GM23338 (cell line): ENCODE data around the gene PDE5A. TPM values are rescaled to one million over a fixed set of nuclear protein-coding genes. Genes with fewer than 3 reads are reported as not detected.
A peak's percentile ranks its signal among the peaks of the same experiment; 100 is the strongest.

ENCODE experiments used
- ATAC-seq: fragments of 200-7000 bp; cut with Tn5 transposase; 3 replicates; pipeline ENCODE4 v1.9.1; 2020
- DNase-seq: peaks from one replicate; pipeline ENCODE4 v3.0.0-alpha.2; 2015; ENCODE audit warnings: low spot score
- H2AFZ ChIP-seq: fragments of 200-600 bp; sonication (generic); 2 replicates; pipeline ENCODE4 v1.8.0; 2016; ENCODE audit warnings: antibody characterized with exemption, mild to moderate bottlenecking, moderate library complexity
- H3F3A ChIP-seq: fragments of 200-600 bp; sonication (generic); replicated peaks from 2 replicates; pipeline ENCODE4 v1.8.0; 2017; ENCODE audit warnings: antibody characterized with exemption, mixed run types, low read depth
- H3K27ac ChIP-seq: fragments of 200-600 bp; sonication (generic); 2 replicates; pipeline ENCODE4 v1.6.1; 2016; ENCODE audit warnings: low read depth
- H3K27me3 ChIP-seq: fragments of 200-600 bp; sonication (generic); 2 replicates; pipeline ENCODE4 v1.8.0; 2016; ENCODE audit warnings: mild to moderate bottlenecking, mixed run types, moderate library complexity; ENCODE audit not compliant: insufficient read depth
- H3K36me3 ChIP-seq: fragments of 200-600 bp; sonication (generic); 2 replicates; pipeline ENCODE4 v1.8.0; 2016; ENCODE audit warnings: mild to moderate bottlenecking; ENCODE audit not compliant: insufficient read depth
- H3K4me1 ChIP-seq: fragments of 200-600 bp; sonication (generic); 2 replicates; pipeline ENCODE4 v1.8.0; 2016; ENCODE audit warnings: mild to moderate bottlenecking, moderate library complexity; ENCODE audit not compliant: insufficient read depth
- H3K4me2 ChIP-seq: fragments of 200-600 bp; sonication (generic); 2 replicates; pipeline ENCODE4 v1.7.1; 2017; ENCODE audit warnings: mixed run types
- H3K4me3 ChIP-seq: fragments of 200-600 bp; sonication (generic); 2 replicates; pipeline ENCODE4 v1.6.1; 2016; ENCODE audit warnings: mixed run types
- H3K79me2 ChIP-seq: fragments of 200-600 bp; sonication (generic); replicated peaks from 2 replicates; pipeline ENCODE4 v1.8.0; 2017; ENCODE audit warnings: mild to moderate bottlenecking; ENCODE audit not compliant: insufficient read depth
- H3K9me2 ChIP-seq: fragments of 200-600 bp; sonication (generic); 2 replicates; pipeline ENCODE4 v1.8.0; 2017; ENCODE audit not compliant: insufficient read depth
- H4K20me1 ChIP-seq: fragments of 200-600 bp; sonication (generic); replicated peaks from 2 replicates; pipeline ENCODE4 v1.8.0; 2017; ENCODE audit warnings: mild to moderate bottlenecking; ENCODE audit not compliant: insufficient read depth
- H3K27ac Mint-ChIP-seq: 2 replicates; pipeline ENCODE4 v1.8.0; 2020; ENCODE audit warnings: inconsistent platforms, mild to moderate bottlenecking, moderate library complexity, mixed read lengths
- H3K27me3 Mint-ChIP-seq: 3 replicates; pipeline ENCODE4 v1.8.0; 2022; ENCODE audit warnings: low read depth, mild to moderate bottlenecking, moderate library complexity, mixed read lengths, inconsistent platforms; ENCODE audit not compliant: insufficient read depth, poor library complexity
- H3K36me3 Mint-ChIP-seq: 3 replicates; pipeline ENCODE4 v1.8.0; 2021; ENCODE audit warnings: low read depth, mild to moderate bottlenecking, inconsistent platforms, moderate library complexity, mixed read lengths
- H3K4me1 Mint-ChIP-seq: 3 replicates; pipeline ENCODE4 v1.8.0; 2020; ENCODE audit warnings: mild to moderate bottlenecking, inconsistent platforms, mixed read lengths
- H3K4me3 Mint-ChIP-seq: 3 replicates; pipeline ENCODE4 v1.8.0; 2021; ENCODE audit warnings: moderate library complexity, mild to moderate bottlenecking, inconsistent platforms, mixed read lengths
- H3K9me3 Mint-ChIP-seq: 3 replicates; pipeline ENCODE4 v1.8.0; 2020; ENCODE audit warnings: moderate library complexity, mild to moderate bottlenecking, inconsistent platforms, mixed read lengths
- CREB1 ChIP-seq: fragments of 250-450 bp; sonication (Bioruptor Pico); IDR thresholded peaks from 2 replicates; pipeline ENCODE4 v1.5.0; 2020; ENCODE audit warnings: low read depth, mild to moderate bottlenecking, moderate library complexity
- CTCF ChIP-seq, 2 experiments: fragments of 200-600 bp in 1 of 2; sonication (generic) in 1 of 2; conservative IDR thresholded peaks; 2 replicates each; pipeline versions ENCODE4 v1.5.1 to v1.6.1; 2016 to 2017; ENCODE audit warnings: antibody characterized with exemption in 2 of 2, low read depth in 2 of 2, mild to moderate bottlenecking in 2 of 2, moderate library complexity in 1 of 2
- ETS1 ChIP-seq: IDR thresholded peaks from 2 replicates; pipeline ENCODE4 v1.6.1; 2016; ENCODE audit warnings: antibody characterized with exemption
- EZH2 ChIP-seq: fragments of 200-600 bp; sonication (generic); IDR thresholded peaks from one replicate; pipeline ENCODE4 v1.8.0; 2017; ENCODE audit warnings: antibody characterized with exemption, mild to moderate bottlenecking, low read depth; ENCODE audit not compliant: unreplicated experiment
- EZH2phosphoT487 ChIP-seq: fragments of 200-600 bp; sonication (generic); IDR thresholded peaks from one replicate; pipeline ENCODE4 v1.8.1; 2018; ENCODE audit warnings: antibody characterized with exemption; ENCODE audit not compliant: unreplicated experiment
- NANOG ChIP-seq: IDR thresholded peaks from 2 replicates; pipeline ENCODE4 v1.6.1; 2016; ENCODE audit warnings: antibody characterized with exemption, borderline replicate concordance
- POLR2AphosphoS5 ChIP-seq: IDR thresholded peaks from 2 replicates; pipeline ENCODE4 v1.6.1; 2016; ENCODE audit warnings: antibody characterized with exemption, low read depth
- ZNF114 ChIP-seq: fragments of 250-450 bp; sonication (Bioruptor Pico); IDR thresholded peaks from 2 replicates; pipeline ENCODE4 v1.5.0; 2020; ENCODE audit warnings: mild to moderate bottlenecking, moderate library complexity
- ZNF331 ChIP-seq: fragments of 250-450 bp; sonication (Bioruptor Pico); IDR thresholded peaks from 2 replicates; pipeline ENCODE4 v1.5.0; 2020; ENCODE audit warnings: low read depth, mild to moderate bottlenecking, moderate library complexity
- polyA plus RNA-seq: library from polyadenylated mRNA; unstranded; fragments of >200 nt; fragmentation: Nextera tagmentation; extraction: Ambion mirVana; gene quantifications from 2 replicates; pipeline ENCODE4 v1.2.1, GENCODE V29; 2016
- total RNA-seq: library from RNA; depleted of rRNA; stranded (reverse); fragments of >200 nt; shearing (Covaris generic); gene quantifications from 2 replicates; pipeline ENCODE4 v1.2.3, GENCODE V29; 2014
- TF ChIP-seq, protein P1 (sequence below): IDR thresholded peaks from one replicate; pipeline ENCODE4 v1.6.1; 2018; ENCODE audit warnings: antibody characterized with exemption; ENCODE audit not compliant: unreplicated experiment
- TF ChIP-seq, protein P2 (sequence below): fragments of 250-450 bp; sonication (Bioruptor Pico); IDR thresholded peaks from 2 replicates; pipeline ENCODE4 v1.5.0; 2020; ENCODE audit warnings: mild to moderate bottlenecking, moderate library complexity

Gene PDE5A
- total and polyA plus RNA-seq, 2 experiments from 2014 or later, result 15.0 to 22.6 TPM

GRCh38 chr4:119593698-119594097 is 34.9 kb downstream of the PDE5A start (continued):
- TF ChIP-seq CREB1 (CRISPR knock-in tag) (no peak), NANOG (no peak), ETS1 (no peak), ZNF331 (CRISPR knock-in tag) (no peak), EZH2phosphoT487 (no peak)

GRCh38 chr4:119592830-119593229 is 35.8 kb downstream of the PDE5A start:
- Histone ChIP-seq H3K4me2 (no peak overlapping the region), H3K9me2 (no peaks in the 10 kb centered on the region), H3F3A (no peaks in the 10 kb centered on the region), H3K4me1 (peaks cover 33% of the 10 kb centered on the region), H3K4me3 (no peak overlapping the region), H4K20me1 (no peaks in the 10 kb centered on the region), H3K79me2 (peaks cover 5% of the 10 kb centered on the region), H3K36me3 (no peaks in the 10 kb centered on the region), H3K27me3 (no peaks in the 10 kb centered on the region), H3K27ac (no peak overlapping the region), H2AFZ (no peak overlapping the region)
- Mint-ChIP-seq H3K27me3 (no peaks in the 10 kb centered on the region), H3K36me3 (no peaks in the 10 kb centered on the region; the same call in 2 of the 3 replicates), H3K9me3 (no peaks in the 10 kb centered on the region), H3K4me3 (no peak overlapping the region), H3K27ac (peak overlapping the region; percentile 38; the same call in 1 of the 2 replicates), H3K4me1 (peaks cover 35% of the 10 kb centered on the region)
- no peak for ATAC-seq
- no peak for DNase-seq
- no peak for TF ChIP-seq EZH2phosphoT487
- TF ChIP-seq ETS1, result no peak
- TF ChIP-seq ZNF114 (CRISPR knock-in tag), result no peak
- TF ChIP-seq CTCF (conservative IDR thresholded peaks at IDR 0.05; ENCODE audit: low read depth in 2 of 2), result no peak
- TF ChIP-seq ZNF331 (CRISPR knock-in tag), result no peak
- TF ChIP-seq, protein P1, sequence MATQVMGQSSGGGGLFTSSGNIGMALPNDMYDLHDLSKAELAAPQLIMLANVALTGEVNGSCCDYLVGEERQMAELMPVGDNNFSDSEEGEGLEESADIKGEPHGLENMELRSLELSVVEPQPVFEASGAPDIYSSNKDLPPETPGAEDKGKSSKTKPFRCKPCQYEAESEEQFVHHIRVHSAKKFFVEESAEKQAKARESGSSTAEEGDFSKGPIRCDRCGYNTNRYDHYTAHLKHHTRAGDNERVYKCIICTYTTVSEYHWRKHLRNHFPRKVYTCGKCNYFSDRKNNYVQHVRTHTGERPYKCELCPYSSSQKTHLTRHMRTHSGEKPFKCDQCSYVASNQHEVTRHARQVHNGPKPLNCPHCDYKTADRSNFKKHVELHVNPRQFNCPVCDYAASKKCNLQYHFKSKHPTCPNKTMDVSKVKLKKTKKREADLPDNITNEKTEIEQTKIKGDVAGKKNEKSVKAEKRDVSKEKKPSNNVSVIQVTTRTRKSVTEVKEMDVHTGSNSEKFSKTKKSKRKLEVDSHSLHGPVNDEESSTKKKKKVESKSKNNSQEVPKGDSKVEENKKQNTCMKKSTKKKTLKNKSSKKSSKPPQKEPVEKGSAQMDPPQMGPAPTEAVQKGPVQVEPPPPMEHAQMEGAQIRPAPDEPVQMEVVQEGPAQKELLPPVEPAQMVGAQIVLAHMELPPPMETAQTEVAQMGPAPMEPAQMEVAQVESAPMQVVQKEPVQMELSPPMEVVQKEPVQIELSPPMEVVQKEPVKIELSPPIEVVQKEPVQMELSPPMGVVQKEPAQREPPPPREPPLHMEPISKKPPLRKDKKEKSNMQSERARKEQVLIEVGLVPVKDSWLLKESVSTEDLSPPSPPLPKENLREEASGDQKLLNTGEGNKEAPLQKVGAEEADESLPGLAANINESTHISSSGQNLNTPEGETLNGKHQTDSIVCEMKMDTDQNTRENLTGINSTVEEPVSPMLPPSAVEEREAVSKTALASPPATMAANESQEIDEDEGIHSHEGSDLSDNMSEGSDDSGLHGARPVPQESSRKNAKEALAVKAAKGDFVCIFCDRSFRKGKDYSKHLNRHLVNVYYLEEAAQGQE, result no peak
- TF ChIP-seq EZH2, result no peak
- TF ChIP-seq, protein P2, sequence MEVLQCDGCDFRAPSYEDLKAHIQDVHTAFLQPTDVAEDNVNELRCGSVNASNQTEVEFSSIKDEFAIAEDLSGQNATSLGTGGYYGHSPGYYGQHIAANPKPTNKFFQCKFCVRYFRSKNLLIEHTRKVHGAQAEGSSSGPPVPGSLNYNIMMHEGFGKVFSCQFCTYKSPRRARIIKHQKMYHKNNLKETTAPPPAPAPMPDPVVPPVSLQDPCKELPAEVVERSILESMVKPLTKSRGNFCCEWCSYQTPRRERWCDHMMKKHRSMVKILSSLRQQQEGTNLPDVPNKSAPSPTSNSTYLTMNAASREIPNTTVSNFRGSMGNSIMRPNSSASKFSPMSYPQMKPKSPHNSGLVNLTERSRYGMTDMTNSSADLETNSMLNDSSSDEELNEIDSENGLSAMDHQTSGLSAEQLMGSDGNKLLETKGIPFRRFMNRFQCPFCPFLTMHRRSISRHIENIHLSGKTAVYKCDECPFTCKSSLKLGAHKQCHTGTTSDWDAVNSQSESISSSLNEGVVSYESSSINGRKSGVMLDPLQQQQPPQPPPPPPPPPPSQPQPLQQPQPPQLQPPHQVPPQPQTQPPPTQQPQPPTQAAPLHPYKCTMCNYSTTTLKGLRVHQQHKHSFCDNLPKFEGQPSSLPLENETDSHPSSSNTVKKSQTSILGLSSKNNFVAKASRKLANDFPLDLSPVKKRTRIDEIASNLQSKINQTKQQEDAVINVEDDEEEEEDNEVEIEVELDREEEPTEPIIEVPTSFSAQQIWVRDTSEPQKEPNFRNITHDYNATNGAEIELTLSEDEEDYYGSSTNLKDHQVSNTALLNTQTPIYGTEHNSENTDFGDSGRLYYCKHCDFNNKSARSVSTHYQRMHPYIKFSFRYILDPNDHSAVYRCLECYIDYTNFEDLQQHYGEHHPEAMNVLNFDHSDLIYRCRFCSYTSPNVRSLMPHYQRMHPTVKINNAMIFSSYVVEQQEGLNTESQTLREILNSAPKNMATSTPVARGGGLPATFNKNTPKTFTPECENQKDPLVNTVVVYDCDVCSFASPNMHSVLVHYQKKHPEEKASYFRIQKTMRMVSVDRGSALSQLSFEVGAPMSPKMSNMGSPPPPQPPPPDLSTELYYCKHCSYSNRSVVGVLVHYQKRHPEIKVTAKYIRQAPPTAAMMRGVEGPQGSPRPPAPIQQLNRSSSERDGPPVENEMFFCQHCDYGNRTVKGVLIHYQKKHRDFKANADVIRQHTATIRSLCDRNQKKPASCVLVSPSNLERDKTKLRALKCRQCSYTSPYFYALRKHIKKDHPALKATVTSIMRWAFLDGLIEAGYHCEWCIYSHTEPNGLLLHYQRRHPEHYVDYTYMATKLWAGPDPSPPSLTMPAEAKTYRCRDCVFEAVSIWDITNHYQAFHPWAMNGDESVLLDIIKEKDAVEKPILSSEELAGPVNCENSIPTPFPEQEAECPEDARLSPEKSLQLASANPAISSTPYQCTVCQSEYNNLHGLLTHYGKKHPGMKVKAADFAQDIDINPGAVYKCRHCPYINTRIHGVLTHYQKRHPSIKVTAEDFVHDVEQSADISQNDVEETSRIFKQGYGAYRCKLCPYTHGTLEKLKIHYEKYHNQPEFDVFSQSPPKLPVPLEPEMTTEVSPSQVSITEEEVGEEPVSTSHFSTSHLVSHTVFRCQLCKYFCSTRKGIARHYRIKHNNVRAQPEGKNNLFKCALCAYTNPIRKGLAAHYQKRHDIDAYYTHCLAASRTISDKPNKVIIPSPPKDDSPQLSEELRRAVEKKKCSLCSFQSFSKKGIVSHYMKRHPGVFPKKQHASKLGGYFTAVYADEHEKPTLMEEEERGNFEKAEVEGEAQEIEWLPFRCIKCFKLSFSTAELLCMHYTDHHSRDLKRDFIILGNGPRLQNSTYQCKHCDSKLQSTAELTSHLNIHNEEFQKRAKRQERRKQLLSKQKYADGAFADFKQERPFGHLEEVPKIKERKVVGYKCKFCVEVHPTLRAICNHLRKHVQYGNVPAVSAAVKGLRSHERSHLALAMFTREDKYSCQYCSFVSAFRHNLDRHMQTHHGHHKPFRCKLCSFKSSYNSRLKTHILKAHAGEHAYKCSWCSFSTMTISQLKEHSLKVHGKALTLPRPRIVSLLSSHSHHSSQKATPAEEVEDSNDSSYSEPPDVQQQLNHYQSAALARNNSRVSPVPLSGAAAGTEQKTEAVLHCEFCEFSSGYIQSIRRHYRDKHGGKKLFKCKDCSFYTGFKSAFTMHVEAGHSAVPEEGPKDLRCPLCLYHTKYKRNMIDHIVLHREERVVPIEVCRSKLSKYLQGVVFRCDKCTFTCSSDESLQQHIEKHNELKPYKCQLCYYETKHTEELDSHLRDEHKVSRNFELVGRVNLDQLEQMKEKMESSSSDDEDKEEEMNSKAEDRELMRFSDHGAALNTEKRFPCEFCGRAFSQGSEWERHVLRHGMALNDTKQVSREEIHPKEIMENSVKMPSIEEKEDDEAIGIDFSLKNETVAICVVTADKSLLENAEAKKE (CRISPR knock-in tag), result no peak
- no peak for TF ChIP-seq CREB1 (CRISPR knock-in tag)
- TF ChIP-seq NANOG, result no peak
- TF ChIP-seq POLR2AphosphoS5, result no peak
